ENCODE data around the gene CLDN22. TPM values are rescaled to one million over a fixed set of nuclear protein-coding genes. Genes with fewer than 3 reads are reported as not detected.

The CLDN22 gene
- total RNA-seq, 1 experiment from 2014 or later, result not detected

- TF ChIP-seq CTCF (IDR thresholded peaks at IDR 0.05 in 2 of 3, conservative IDR thresholded peaks at IDR 0.05 in 1 of 3; ENCODE audit: borderline replicate concordance in 1 of 3, insufficient read depth in 1 of 3, low read depth in 2 of 3, low read length in 2 of 3), result no peak
- no peak for TF ChIP-seq RAD21 (IDR thresholded peaks at IDR 0.05; ENCODE audit: low read depth)
- TF ChIP-seq TCF7L2 (IDR thresholded peaks at IDR 0.05; ENCODE audit: borderline replicate concordance, extremely low read depth, insufficient read depth, insufficient read length), result no peak
- TF ChIP-seq JUND (IDR thresholded peaks at IDR 0.05), result no peak
- no peak for TF ChIP-seq SRF (IDR thresholded peaks at IDR 0.05; ENCODE audit: low read depth)
- TF ChIP-seq CEBPB (IDR thresholded peaks at IDR 0.05; ENCODE audit: low read depth), result no peak
- no peak for TF ChIP-seq SP1 (IDR thresholded peaks at IDR 0.05; ENCODE audit: low read depth)
Measured at GRCh38 chr4:183284965-183285364, 35.1 kb downstream of the CLDN22 start (continued).

DNA sequence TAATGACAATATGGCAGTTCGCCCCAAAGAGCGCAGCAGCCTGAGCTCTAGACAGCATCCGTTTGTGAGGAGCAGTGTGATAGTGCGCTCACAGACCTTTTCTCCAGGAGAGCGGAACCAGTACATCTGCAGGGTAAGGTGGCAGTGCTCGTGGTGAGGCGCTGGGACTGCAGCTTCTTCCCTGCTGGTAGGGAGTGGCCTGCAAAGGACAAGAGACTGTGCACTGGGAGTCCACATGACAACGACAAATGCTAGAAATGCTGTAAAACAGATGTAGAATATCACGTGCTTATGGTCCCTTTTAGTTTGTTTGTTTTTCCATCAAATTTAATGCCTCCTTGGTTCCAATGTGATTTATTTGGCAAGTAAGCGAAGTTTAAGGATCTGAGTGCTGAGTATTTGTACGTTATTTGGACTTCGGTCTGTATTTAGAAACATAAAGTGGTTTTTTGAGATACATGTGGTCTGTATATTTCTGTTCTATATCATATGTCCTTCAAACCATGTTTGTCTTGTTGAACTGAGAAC, 35.8 kb downstream of the CLDN22 start:
- no peak overlapping the region for H3K9ac ChIP-seq (ENCODE audit: low read length)
- no peaks in the 10 kb centered on the region for H3K9me2 ChIP-seq (ENCODE audit: insufficient read depth)
- no peaks in the 10 kb centered on the region for H3K9me3 ChIP-seq (ENCODE audit: control insufficient read depth in 1 of 2, insufficient read depth in 1 of 2, low read depth in 1 of 2, low read length in 2 of 2)
- BruUV-seq (replicated peaks), result no TSS peak
- H2AFZ ChIP-seq (ENCODE audit: low read depth, low read length, poor library complexity, severe bottlenecking), result no peak overlapping the region
- H4K20me1 ChIP-seq (ENCODE audit: insufficient read depth), result no peaks in the 10 kb centered on the region
- no peaks in the 10 kb centered on the region for H3K27me3 ChIP-seq (ENCODE audit: insufficient read depth, low read length)
- no peak overlapping the region for H3K4me3 ChIP-seq (replicated peaks in 1 of 2; ENCODE audit: low read depth in 1 of 2, low read length in 2 of 2)
- H3K27ac ChIP-seq (ENCODE audit: low read depth, low read length), result no peak overlapping the region
- no peaks in the 10 kb centered on the region for H3K4me1 ChIP-seq (ENCODE audit: control insufficient read depth in 1 of 2, insufficient read depth in 2 of 2, low read length in 2 of 2)
- ATAC-seq (no peak), DNase-seq (ENCODE audit: low read depth, low spot score) (no peak)
- RAD21 ChIA-PET (ENCODE audit: low non-redundant PET in 1 of 2, low total read pairs in 2 of 2, uncharacterized antibody in 2 of 2, unreplicated experiment in 2 of 2), result no interaction called here
- H3K36me3 ChIP-seq (ENCODE audit: control insufficient read depth in 1 of 2, insufficient read depth in 2 of 2, low read length in 2 of 2), result peaks cover 15 to 35% of the 10 kb centered on the region in 2 experiments
- CTCF ChIA-PET, result no interaction called here
- no peak overlapping the region for H3K4me2 ChIP-seq (ENCODE audit: low read length)
- no peaks in the 10 kb centered on the region for H3K79me2 ChIP-seq (ENCODE audit: insufficient read depth, low read length)
- POLR2A ChIA-PET, result no interaction called here
- intact Hi-C loops (cut with micrococcal nuclease), result no loop called here
- TF ChIP-seq EGR1 (IDR thresholded peaks at IDR 0.05; ENCODE audit: low read depth) (no peak), TCF7L2 (IDR thresholded peaks at IDR 0.05; ENCODE audit: borderline replicate concordance, extremely low read depth, insufficient read depth, insufficient read length) (no peak), ELF1 (IDR thresholded peaks at IDR 0.05; ENCODE audit: borderline replicate concordance, low read depth) (no peak), CTCF (IDR thresholded peaks at IDR 0.05 in 2 of 3, conservative IDR thresholded peaks at IDR 0.05 in 1 of 3; ENCODE audit: borderline replicate concordance in 1 of 3, insufficient read depth in 1 of 3, low read depth in 2 of 3, low read length in 2 of 3) (no peak), SRF (IDR thresholded peaks at IDR 0.05; ENCODE audit: low read depth) (no peak), ZFX (IDR thresholded peaks at IDR 0.05) (no peak), ZNF274 (IDR thresholded peaks at IDR 0.05; ENCODE audit: low read depth, low read length) (no peak), SP1 (IDR thresholded peaks at IDR 0.05; ENCODE audit: low read depth) (no peak), ZBTB33 (IDR thresholded peaks at IDR 0.05; ENCODE audit: extremely low read depth, insufficient replicate concordance, low read length) (no peak), CEBPB (IDR thresholded peaks at IDR 0.05; ENCODE audit: low read depth) (no peak), POLR2A (IDR thresholded peaks at IDR 0.05; ENCODE audit: borderline replicate concordance, extremely low read depth, insufficient read depth, insufficient read length) (no peak), JUND (IDR thresholded peaks at IDR 0.05) (no peak), POLR2AphosphoS5 (IDR thresholded peaks at IDR 0.05; ENCODE audit: low read depth, low read length) (no peak), CBX3 (IDR thresholded peaks at IDR 0.05; ENCODE audit: low read depth) (no peak), EZH2phosphoT487 (IDR thresholded peaks at IDR 0.05; ENCODE audit: borderline replicate concordance) (no peak), RAD21 (IDR thresholded peaks at IDR 0.05; ENCODE audit: low read depth) (no peak)
- TF ChIP-seq, protein P1, sequence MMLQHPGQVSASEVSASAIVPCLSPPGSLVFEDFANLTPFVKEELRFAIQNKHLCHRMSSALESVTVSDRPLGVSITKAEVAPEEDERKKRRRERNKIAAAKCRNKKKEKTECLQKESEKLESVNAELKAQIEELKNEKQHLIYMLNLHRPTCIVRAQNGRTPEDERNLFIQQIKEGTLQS (IDR thresholded peaks at IDR 0.05), result no peak
- TF ChIP-seq, protein P2, sequence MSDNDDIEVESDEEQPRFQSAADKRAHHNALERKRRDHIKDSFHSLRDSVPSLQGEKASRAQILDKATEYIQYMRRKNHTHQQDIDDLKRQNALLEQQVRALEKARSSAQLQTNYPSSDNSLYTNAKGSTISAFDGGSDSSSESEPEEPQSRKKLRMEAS (IDR thresholded peaks at IDR 0.05), result no peak
